ENCODE results near the gene SPRTN.
A peak's percentile ranks its signal among the peaks of the same experiment; 100 is the strongest.
"Not testable (repeated sequence)": the region's sequence is repeated elsewhere in the genome, so short reads cannot be mapped to it uniquely, and the experiment has no call there.

SPRTN gene

GRCh38 chr1:231337043-231337471, 1.0 kb upstream of the SPRTN start:
- no peak for DNase-seq

DNA sequence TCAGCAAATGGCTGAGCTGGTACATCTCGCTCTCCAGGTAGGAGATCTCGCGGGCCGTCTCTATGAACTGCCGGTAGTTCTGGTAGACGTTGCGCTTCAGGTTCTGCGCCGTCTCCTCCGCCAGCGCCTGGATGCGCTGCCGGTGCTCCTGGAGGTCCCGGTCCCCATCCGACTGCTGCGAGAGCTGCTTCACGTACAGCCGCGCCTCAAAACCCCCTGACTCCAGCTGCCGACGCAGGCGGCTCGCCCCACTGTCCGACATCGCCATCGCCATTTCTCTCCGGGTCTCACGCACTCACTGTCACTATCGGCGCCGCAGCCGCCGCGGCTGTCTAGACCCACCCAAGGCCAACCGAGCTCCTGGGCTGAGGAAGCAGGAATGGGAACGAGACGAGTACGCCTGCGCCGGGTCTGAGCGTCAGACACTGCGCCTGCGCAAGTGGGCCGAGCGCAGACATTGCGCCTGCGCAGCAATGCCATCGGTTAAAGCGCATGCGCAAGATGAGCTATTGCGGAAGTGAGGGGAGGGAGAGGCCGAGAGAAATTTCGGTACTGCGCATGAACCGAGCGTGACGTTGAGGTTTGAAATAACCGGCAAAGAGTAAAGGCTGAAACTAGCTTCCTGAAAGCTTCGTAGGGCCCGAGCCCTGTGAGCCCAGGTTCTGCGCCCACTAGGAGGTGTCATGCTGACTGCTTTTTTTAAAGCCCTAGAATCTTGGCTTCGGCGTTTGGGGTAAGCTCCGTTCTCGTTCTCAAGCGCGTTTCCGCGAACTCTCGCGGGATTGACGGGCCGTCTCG, 422 bp upstream of the SPRTN start, which contains the start of gene EXOC8:
Gene EXOC8 (minus strand): TSS at position 381 of the 798 bp plus-strand sequence. CDS start 107 bp downstream, at position 274.
- peak; percentile 97 for DNase-seq

- DNase-seq: no peak
Observed at GRCh38 chr1:231340328-231341013, 2.4 kb downstream of the SPRTN start.

- DNase-seq: no peak
Observed at GRCh38 chr1:231347961-231348360, 9.9 kb downstream of the SPRTN start.

- DNase-seq: no peak
Observed at GRCh38 chr1:231348442-231348841, 10.3 kb downstream of the SPRTN start.

DNA sequence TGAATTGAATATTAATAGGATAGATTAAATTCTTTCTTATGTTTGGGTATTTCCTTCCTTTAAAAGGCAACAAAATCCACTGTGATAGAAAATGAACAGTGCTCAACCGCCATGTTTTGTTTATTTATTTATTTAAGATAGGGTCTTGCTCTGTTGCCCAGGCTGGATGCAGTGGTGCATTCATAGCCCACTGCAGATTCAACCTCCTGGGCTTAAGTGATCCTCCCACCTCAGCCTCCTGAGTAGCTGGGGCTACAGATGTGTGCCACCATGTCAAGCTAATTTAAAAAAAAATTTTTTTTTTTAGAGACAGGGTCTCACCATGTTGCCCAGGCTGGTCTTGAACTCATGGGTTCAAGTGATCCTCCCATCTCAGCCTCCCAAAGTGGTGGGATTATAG, 10.8 kb downstream of the SPRTN start:
- DNase-seq: not testable (repeated sequence)

- no peak for DNase-seq
Observed at GRCh38 chr1:231351816-231352215, 13.7 kb downstream of the SPRTN start.

DNA sequence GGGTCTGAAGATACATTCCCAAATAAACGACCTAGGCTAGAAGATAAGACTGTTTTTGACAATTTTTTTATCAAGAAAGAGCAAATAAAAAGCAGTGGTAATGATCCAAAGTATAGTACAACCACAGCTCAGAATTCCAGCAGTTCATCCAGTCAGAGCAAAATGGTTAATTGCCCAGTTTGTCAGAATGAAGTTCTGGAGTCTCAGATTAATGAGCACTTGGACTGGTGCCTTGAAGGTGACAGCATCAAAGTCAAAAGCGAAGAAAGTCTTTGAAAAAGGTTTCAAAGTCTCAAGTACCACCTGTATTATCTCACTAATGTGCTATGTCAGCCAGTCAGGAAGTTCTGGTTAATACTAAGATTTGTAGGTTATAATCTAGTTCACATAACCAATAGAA, 15.0 kb downstream of the SPRTN start:
- no peak for DNase-seq

DNA sequence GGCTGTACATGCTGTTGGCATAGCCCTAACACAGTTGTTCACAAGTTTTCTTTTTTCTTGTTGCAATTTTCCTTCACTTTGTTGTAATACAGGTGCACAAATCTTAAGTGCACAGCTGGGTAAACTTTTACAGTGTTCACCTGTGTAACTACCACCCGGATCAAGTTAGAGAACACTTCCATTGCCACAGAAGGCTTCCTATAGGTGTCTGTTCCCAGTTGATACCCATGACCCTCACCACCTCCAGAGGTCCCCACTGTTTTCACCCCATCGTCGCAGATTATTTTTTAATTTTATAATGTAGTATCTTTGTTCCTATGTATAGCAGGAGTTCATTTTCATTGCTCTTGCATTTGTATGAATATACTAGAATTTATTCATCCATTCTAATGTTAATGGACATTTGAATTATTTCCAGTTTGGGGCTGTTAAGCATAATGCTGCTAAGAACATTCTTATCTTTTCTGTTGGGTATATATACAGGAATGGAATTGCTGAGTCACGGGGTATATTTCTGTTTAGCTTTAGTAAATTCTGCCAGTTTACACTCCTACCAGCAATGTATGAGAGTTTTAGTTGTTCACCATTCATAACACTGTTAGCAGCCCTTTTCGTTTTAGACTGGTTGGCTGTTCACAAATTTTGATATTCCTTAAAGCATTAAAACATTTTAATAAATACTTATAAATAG, 16.4 kb downstream of the SPRTN start:
- no peak for DNase-seq

DNA sequence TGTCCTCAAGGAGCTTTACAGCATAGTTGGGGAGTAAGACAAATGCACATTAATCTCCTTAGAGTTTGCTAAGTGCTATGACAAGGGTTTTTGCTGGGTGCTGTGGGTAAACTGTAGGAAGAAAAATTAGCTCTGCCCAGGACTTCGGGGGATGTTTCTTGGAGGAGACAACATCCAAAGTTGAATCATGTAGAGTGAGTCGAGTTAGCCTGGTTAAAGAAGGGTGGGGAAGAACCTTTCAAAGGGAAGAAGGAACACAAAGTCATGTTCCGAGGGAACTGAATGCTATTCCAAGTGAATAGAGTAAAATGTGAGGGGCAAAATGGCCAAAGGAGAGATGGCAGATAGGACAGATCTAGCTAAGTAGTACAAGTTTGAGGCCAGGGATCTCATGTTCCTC, 17.1 kb downstream of the SPRTN start:
- DNase-seq: no peak

DNA sequence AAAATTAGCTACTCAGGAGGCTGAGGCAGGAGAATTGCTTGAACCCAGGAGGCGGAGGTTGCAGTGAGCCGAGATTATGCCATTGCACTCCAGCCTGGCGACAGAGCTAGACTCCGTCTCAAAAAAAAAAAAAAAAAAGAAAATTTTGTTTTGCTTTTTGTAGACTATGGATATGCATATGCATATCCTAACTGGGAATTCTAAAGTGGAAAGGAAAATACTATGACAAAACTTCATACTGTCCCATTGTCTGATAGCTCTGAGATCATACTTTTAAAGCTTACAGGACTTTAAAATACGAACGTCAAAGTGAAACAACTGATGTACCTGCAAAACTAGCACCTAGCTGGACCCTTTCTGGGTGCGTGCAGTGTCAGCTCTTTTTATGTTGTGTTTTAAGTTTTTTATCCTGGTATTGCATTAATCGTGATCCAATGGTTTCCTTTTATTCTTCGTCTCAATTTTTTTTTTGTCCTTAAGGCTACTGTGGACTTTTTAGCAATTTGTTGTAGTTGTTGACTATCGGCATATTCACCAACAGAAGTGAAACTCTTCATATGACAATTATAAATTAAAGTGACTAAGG, 19.2 kb downstream of the SPRTN start:
- DNase-seq: no peak

DNA sequence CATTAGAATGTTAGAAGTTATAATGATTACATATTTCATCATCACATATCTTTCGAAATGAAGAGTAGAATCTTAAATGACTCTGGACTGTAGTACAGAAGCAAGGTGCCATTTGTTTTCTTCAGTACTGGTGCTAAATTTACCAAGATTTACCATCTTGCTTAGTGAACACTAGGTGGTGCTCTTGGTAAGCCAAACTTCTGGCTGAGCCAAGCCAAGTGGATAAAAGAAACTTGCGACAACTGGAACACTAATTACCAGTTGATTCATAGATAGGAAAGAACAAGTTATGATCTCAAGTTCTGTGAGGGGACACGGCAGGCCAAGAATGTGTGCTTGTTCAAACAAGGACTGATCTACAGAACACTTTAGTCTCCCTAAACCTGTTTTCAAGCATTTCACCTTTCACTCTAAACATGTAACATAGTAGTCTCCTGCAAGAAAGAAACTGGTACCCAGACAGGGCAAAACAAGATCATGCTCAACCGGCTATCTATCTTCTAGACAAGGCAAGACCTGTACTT, 19.8 kb downstream of the SPRTN start:
- peak; percentile 68 for DNase-seq

GRCh38 chr1:231359113-231359512, 21.0 kb downstream of the SPRTN start:
- peak; percentile 84 for DNase-seq

DNA sequence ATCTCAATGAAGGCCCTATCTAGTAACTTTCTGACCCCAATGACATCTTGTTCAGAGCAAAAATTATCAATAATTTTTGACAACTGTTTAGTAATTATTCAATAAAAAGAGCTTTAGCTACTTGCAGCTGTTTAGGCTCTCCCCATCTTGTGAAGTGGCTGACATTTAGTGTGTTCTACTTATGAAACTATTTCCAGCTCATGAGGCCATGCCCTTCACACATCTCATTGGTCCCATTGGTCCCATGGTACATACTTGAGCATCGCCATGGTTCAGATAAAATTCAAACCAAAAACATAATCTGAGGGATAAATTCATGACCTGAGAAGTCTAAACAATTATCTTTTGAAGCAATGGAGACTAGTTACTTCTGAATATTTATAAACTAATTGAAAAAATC, 24.2 kb downstream of the SPRTN start:
- no peak for DNase-seq

GRCh38 chr1:231363624-231364023, 25.5 kb downstream of the SPRTN start:
- no peak for DNase-seq

- DNase-seq: no peak
Observed at GRCh38 chr1:231364192-231364591, 26.1 kb downstream of the SPRTN start.

GRCh38 chr1:231369282-231369681, 31.2 kb downstream of the SPRTN start:
- no peak for DNase-seq

GRCh38 chr1:231372501-231372900, 34.4 kb downstream of the SPRTN start:
- no peak for DNase-seq

DNA sequence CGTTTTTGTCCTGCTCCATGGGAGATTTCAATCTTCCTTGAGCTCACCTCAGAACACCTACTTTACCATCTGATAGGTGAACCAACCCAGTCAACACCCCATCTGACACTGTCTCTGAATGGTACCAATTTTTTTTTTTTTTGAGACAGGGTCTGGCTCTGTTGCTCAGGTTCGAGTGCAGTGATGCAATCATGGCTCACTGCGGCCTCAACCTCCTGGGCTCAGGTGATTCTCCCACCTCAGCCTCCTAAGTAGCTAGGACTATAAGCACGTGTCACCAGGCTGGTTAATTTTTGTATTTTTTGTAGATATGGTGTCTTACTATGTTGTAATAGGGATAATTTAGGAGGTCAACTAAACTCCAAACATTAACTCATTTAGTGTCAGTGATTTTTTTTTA, 36.3 kb downstream of the SPRTN start:
- no peak for DNase-seq

- no peak for DNase-seq
Observed at GRCh38 chr1:231376101-231376500, 38.0 kb downstream of the SPRTN start.

DNA sequence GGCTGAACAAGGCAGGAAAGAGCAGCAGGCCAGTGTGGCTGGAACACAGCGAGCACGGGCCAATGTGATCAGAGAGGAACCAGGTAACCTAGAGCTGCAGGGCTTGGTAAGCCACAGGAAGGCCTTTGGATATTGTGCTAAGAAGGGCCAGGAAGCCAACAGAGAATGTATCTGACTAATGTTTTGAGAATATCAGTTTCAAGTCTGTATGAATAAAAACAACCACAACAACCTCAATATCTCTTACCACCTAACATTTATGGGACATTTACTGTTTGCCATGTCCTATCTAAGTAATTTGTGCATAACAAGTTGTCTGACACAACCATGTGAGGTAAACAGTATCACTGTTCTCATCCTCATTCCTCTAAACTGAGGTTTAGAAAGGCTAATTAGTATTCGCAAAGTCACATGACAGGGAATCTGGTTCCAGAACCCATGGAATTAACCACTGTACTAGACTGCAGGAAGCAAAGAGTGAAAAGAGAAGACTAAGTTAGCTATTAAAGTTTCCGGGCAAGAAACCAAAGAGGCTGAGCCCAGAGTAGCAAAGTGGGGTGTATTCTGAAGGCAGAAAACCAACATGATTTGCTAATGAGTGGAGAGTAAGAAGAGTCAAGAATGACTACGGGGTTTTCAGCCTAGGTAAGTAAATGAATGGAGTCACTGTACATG, 38.9 kb downstream of the SPRTN start:
- no peak for DNase-seq

DNA sequence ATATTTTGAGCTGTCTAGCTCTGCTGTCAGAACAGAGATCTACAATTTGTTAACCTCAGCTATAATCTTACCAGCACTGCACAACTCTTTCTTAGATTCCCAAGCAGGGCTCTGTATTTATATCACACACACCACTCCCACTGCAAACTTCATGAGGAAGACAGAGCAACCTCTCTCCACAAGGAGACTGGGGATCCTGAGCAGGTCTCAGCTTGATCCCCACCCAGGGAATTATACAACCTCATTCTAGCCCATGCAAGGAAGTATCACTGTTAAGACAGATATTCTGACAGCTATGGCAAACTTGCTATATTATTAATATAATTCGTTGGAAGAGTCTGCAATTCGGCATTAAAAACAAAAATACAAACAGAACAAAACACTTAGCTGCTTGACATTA, 43.6 kb downstream of the SPRTN start:
- DNase-seq: no peak

- DNase-seq: no peak
Observed at GRCh38 chr1:231382426-231382825, 44.3 kb downstream of the SPRTN start.

Measured in fibroblast of upper back skin (primary cell).